ENCODE measurements around the gene SYS1. TPM values are rescaled to one million over a fixed set of nuclear protein-coding genes. Genes with fewer than 3 reads are reported as not detected.

Gene SYS1
- total RNA-seq, 1 experiment from 2014 or later: 19.1 TPM

DNA sequence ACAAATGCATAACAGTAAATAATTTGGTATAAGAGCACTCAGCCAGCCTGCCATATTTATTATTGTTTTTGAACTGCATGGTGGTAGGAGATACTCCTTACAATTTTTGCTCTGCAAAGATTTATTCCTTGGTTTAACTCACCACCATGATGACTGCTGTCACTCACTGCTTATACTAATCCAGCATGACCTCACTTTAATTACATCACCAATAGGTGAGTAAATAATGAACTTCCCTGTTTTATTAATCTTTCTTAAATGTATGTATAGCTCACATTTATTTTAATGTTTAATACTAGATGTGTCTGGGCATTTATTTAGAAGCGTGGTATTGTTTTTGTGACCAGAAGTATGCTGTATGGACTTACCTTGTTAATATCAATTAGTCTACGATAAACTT is 28.0 kb downstream of the SYS1 start:
- intact Hi-C loops (cut with micrococcal nuclease): no loop called here
- CTCF ChIA-PET: interaction anchor here (0.6 to 1.8 kb wide), 3 partner anchors 15 to 155 kb away, joined by 3 to 10 read pairs (median 4); partner anchors contain the start of gene SYS1
- no peaks in the 10 kb centered on the region for H3K27me3 Mint-ChIP-seq (ENCODE audit: insufficient read depth, unreplicated experiment)
- H3K4me1 Mint-ChIP-seq (ENCODE audit: insufficient read depth, unreplicated experiment): no peaks in the 10 kb centered on the region
- H3K9me3 Mint-ChIP-seq (ENCODE audit: unreplicated experiment): no peaks in the 10 kb centered on the region
- H3K4me3 Mint-ChIP-seq (ENCODE audit: unreplicated experiment): no peak overlapping the region
- H3K36me3 Mint-ChIP-seq (ENCODE audit: insufficient read depth, unreplicated experiment): no peaks in the 10 kb centered on the region
- POLR2A ChIA-PET: no interaction called here
- no peak overlapping the region for H3K27ac Mint-ChIP-seq (ENCODE audit: low read depth, unreplicated experiment)
- no TSS peak for BruUV-seq (replicated peaks)
- TF ChIP-seq, protein P1, sequence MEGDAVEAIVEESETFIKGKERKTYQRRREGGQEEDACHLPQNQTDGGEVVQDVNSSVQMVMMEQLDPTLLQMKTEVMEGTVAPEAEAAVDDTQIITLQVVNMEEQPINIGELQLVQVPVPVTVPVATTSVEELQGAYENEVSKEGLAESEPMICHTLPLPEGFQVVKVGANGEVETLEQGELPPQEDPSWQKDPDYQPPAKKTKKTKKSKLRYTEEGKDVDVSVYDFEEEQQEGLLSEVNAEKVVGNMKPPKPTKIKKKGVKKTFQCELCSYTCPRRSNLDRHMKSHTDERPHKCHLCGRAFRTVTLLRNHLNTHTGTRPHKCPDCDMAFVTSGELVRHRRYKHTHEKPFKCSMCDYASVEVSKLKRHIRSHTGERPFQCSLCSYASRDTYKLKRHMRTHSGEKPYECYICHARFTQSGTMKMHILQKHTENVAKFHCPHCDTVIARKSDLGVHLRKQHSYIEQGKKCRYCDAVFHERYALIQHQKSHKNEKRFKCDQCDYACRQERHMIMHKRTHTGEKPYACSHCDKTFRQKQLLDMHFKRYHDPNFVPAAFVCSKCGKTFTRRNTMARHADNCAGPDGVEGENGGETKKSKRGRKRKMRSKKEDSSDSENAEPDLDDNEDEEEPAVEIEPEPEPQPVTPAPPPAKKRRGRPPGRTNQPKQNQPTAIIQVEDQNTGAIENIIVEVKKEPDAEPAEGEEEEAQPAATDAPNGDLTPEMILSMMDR (IDR thresholded peaks at IDR 0.05; ENCODE audit: unreplicated experiment): no peak
- DNase-seq (ENCODE audit: unreplicated experiment): no peak

DNA sequence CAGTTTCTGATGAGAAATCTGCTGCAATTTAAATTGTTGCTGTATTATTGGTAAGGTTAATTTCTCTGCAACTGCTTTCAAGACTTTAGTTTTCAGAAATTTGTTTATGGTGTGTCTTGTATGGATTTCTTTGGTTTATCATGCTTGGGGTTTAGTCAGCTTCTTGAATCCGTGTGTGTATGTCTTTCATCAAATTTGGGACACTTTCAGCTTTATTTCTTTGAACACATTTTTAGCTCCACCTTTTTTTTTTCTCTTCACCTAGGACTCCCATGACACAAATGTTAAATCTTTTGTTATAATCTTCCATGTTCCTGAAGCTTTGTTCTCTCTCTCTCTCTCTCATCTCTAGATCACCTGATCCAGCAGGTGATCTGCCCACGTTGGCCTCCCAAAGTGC is 28.6 kb downstream of the SYS1 start:
- Mint-ChIP-seq H3K4me1 (ENCODE audit: insufficient read depth, unreplicated experiment) (no peaks in the 10 kb centered on the region), H3K27me3 (ENCODE audit: insufficient read depth, unreplicated experiment) (no peaks in the 10 kb centered on the region), H3K36me3 (ENCODE audit: insufficient read depth, unreplicated experiment) (no peaks in the 10 kb centered on the region), H3K4me3 (ENCODE audit: unreplicated experiment) (no peak overlapping the region), H3K27ac (ENCODE audit: low read depth, unreplicated experiment) (no peak overlapping the region), H3K9me3 (ENCODE audit: unreplicated experiment) (no peaks in the 10 kb centered on the region)
- TF ChIP-seq, protein P1 (IDR thresholded peaks at IDR 0.05; ENCODE audit: unreplicated experiment): no peak
- intact Hi-C loops (cut with micrococcal nuclease): no loop called here
- ChIA-PET POLR2A (no interaction called here), CTCF (interaction anchor here (0.7 to 3.0 kb wide), 4 partner anchors 14 to 46 kb away, joined by 3 to 20 read pairs (median 8); partner anchors contain the start of gene SYS1)
- DNase-seq (ENCODE audit: unreplicated experiment): no peak
- BruUV-seq (replicated peaks): no TSS peak

DNA sequence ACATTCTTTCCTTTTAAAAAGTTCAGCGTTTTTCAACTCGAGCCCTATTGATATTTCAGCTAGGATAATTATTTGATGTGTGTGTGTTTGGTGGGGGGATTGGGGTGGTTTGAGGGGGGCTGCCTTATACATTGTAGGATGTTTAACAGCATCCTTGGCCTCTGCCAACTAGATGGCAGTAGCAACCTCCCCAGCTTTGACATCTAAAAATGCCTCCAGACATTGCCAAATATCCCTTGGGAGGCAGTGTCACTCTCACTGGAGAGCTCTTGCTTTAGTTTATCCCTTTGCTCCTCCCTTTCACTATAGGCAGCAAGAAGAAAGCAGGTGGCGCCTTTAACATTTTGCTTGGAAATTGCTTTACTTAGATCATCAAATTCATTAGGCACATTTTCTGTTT is 29.8 kb downstream of the SYS1 start:
- no peak overlapping the region for H3K4me3 Mint-ChIP-seq (ENCODE audit: unreplicated experiment)
- ChIA-PET CTCF (interaction anchor here (0.6 to 3.0 kb wide), 14 partner anchors 8 to 379 kb away, joined by 3 to 20 read pairs (median 4); partner anchors contain the start of gene SYS1), POLR2A (interaction anchor here (0.5 to 1.5 kb wide), 5 partner anchors 14 to 396 kb away, joined by 3 to 7 read pairs (median 4); partner anchors contain the start of gene SYS1)
- H3K36me3 Mint-ChIP-seq (ENCODE audit: insufficient read depth, unreplicated experiment): no peaks in the 10 kb centered on the region
- no TSS peak for BruUV-seq (replicated peaks)
- no peaks in the 10 kb centered on the region for H3K9me3 Mint-ChIP-seq (ENCODE audit: unreplicated experiment)
- no peaks in the 10 kb centered on the region for H3K27me3 Mint-ChIP-seq (ENCODE audit: insufficient read depth, unreplicated experiment)
- intact Hi-C loops (cut with micrococcal nuclease): no loop called here
- TF ChIP-seq, protein P1 (IDR thresholded peaks at IDR 0.05; ENCODE audit: unreplicated experiment): no peak
- H3K27ac Mint-ChIP-seq (ENCODE audit: low read depth, unreplicated experiment): no peak overlapping the region
- no peaks in the 10 kb centered on the region for H3K4me1 Mint-ChIP-seq (ENCODE audit: insufficient read depth, unreplicated experiment)
- no peak for DNase-seq (ENCODE audit: unreplicated experiment)

DNA sequence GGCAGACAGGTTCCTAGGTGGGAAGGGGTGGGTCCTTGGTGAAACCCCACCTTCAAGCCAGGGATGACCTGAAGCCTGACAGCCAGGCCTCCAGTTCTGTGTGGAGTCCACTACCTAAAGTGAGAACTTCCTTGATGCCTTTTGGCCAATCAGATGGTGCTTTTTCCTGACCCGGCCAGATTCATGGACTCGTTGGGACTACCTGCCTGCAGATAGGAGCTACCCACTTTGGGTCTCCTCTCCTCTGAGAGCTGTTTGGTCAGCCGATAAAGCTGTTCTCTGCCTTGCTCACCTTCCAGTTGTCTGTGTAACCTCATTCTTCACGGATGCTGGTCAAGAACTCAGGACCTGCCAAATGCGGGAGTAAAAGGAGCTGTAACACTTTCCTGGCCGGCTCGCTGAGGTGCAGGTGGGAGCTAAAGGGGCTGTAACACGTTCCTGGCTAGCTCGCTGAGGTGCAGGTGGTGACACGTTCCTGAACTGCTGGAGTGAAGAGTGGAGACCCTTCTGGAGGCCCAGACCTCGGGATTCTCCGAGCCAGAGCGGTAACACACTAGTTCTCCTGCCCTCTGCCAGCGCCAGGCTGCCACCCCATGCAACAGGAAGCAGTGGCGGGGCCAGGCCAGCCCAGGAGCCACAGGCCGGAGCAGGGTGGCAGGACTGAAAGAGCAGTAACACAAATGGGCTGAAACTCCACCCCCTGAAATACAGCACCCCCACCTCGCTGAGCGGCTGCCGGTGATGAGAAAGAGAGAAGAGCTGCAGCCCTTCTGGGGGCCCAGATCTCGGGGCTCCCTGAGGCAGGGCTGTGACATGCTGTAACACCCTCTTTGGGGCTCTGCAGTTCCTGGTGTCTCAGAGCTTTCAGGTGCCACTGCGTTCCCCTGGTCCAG is 31.5 kb downstream of the SYS1 start:
- CTCF ChIA-PET: interaction anchor here (0.6 to 3.0 kb wide), 8 partner anchors 21 to 377 kb away, joined by 3 to 20 read pairs (median 6); no protein-coding TSS in a partner anchor
- no peaks in the 10 kb centered on the region for H3K4me1 Mint-ChIP-seq (ENCODE audit: insufficient read depth, unreplicated experiment)
- H3K9me3 Mint-ChIP-seq (ENCODE audit: unreplicated experiment): peaks cover 10% of the 10 kb centered on the region
- intact Hi-C loops (cut with micrococcal nuclease): no loop called here
- no peaks in the 10 kb centered on the region for H3K27me3 Mint-ChIP-seq (ENCODE audit: insufficient read depth, unreplicated experiment)
- H3K27ac Mint-ChIP-seq (ENCODE audit: low read depth, unreplicated experiment): no peak overlapping the region
- TF ChIP-seq, protein P1 (IDR thresholded peaks at IDR 0.05; ENCODE audit: unreplicated experiment): no peak
- no peak for DNase-seq (ENCODE audit: unreplicated experiment)
- BruUV-seq (replicated peaks): no TSS peak
- no peak overlapping the region for H3K4me3 Mint-ChIP-seq (ENCODE audit: unreplicated experiment)
- no peaks in the 10 kb centered on the region for H3K36me3 Mint-ChIP-seq (ENCODE audit: insufficient read depth, unreplicated experiment)
- POLR2A ChIA-PET: interaction anchor here (0.5 kb wide), 1 partner anchor 186 kb away, joined by 5 read pairs; no protein-coding TSS in a partner anchor
